Liver (tissue), 9 donors: Measurements from ENCODE around the gene VEZF1. TPM values are rescaled to one million over a fixed set of nuclear protein-coding genes. Genes with fewer than 3 reads are reported as not detected.

Source experiments
- DNase-seq: peaks from one replicate; pipeline ENCODE4 v3.0.0-alpha.2; 2017; ENCODE audit warnings: low spot score
- H3K27ac ChIP-seq, 2 donors: one replicate each; pipeline ENCODE4 v1.7.0; 2013; ENCODE audit warnings: inconsistent platforms in 2 of 2, low read length in 2 of 2, control low read depth in 1 of 2, low read depth in 1 of 2, mild to moderate bottlenecking in 1 of 2
- H3K27me3 ChIP-seq, 4 donors: one replicate each; pipeline versions ENCODE4 v1.6.1 to v1.7.0; 2013; ENCODE audit warnings: low read length in 3 of 4, inconsistent platforms in 1 of 4, mild to moderate bottlenecking in 1 of 4, moderate library complexity in 1 of 4; ENCODE audit not compliant: control insufficient read depth in 4 of 4, insufficient read depth in 4 of 4
- H3K36me3 ChIP-seq, 4 donors: one replicate each; pipeline versions ENCODE4 v1.6.1 to v1.7.0; 2013; ENCODE audit warnings: low read length in 3 of 4, mild to moderate bottlenecking in 3 of 4, low read depth in 1 of 4, moderate library complexity in 1 of 4; ENCODE audit not compliant: control insufficient read depth in 4 of 4, insufficient read depth in 3 of 4
- H3K4me1 ChIP-seq, 4 donors: one replicate each; pipeline versions ENCODE4 v1.6.1 to v1.7.0; 2013; ENCODE audit warnings: low read length in 3 of 4, mild to moderate bottlenecking in 3 of 4, moderate library complexity in 1 of 4; ENCODE audit not compliant: control insufficient read depth in 4 of 4, insufficient read depth in 4 of 4
- H3K4me3 ChIP-seq, 3 donors: one replicate each; pipeline versions ENCODE4 v1.6.1 to v1.7.0; 2013; ENCODE audit warnings: low read length in 3 of 3, control low read depth in 1 of 3, low read depth in 1 of 3, mild to moderate bottlenecking in 1 of 3
- H3K9ac ChIP-seq, 2 donors: one replicate each; pipeline ENCODE4 v1.7.0; 2013; ENCODE audit warnings: low read length in 2 of 2, mild to moderate bottlenecking in 2 of 2, moderate library complexity in 2 of 2, control low read depth in 1 of 2, low read depth in 1 of 2
- H3K9me3 ChIP-seq, 4 donors: one replicate each; pipeline versions ENCODE4 v1.6.1 to v1.7.0; 2013; ENCODE audit warnings: low read length in 3 of 4; ENCODE audit not compliant: control insufficient read depth in 4 of 4
- HNF4A ChIP-seq, 2 donors: conservative IDR thresholded peaks; 2 replicates each; pipeline ENCODE4 v1.6.1; 2016; ENCODE audit warnings: antibody characterized with exemption in 2 of 2, mild to moderate bottlenecking in 2 of 2
- JUND ChIP-seq, 2 donors: IDR thresholded peaks; 2 replicates each; pipeline ENCODE4 v1.6.1; 2016; ENCODE audit warnings: antibody characterized with exemption in 2 of 2
- NR2F2 ChIP-seq: IDR thresholded peaks from 2 replicates; pipeline ENCODE4 v1.6.1; 2016; ENCODE audit warnings: antibody characterized with exemption
- RAD21 ChIP-seq, 2 donors: IDR thresholded peaks; 2 replicates each; pipeline ENCODE4 v1.6.1; 2016; ENCODE audit warnings: antibody characterized with exemption in 2 of 2, mild to moderate bottlenecking in 2 of 2
- RXRA ChIP-seq, 2 donors: IDR thresholded peaks; 2 replicates each; pipeline ENCODE4 v1.6.1; 2017 to 2018; ENCODE audit warnings: antibody characterized with exemption in 2 of 2, mild to moderate bottlenecking in 1 of 2
- SP1 ChIP-seq: IDR thresholded peaks from 2 replicates; pipeline ENCODE4 v1.6.1; 2018; ENCODE audit warnings: antibody characterized with exemption, mild to moderate bottlenecking
- WGBS: extraction: QIAGEN DNeasy Blood & Tissue Kit; methylation state at CpG from one replicate; pipeline ENCODE4 v1.1.7; 2013; 5-methylcytosine and 5-hydroxymethylcytosine counted together
- polyA plus RNA-seq, 2 donors: library from polyadenylated mRNA; stranded (reverse) in 1 of 2; unstranded in 1 of 2; fragments of 200-250 nt in 1 of 2; fragments of >200 nt in 1 of 2; fragmentation: Nextera tagmentation in 1 of 2; extraction: Ambion mirVana in 1 of 2; gene quantifications; one replicate each; pipeline versions ENCODE4 v1.2.1 to v1.2.3, GENCODE V29; 2013 to 2015
- total RNA-seq, 2 donors: library from RNA; depleted of rRNA; stranded (reverse); fragments of >200 nt; gene quantifications; one replicate each; pipeline ENCODE4 v1.2.3, GENCODE V29; 2014
- TF ChIP-seq, protein P1 (sequence below): IDR thresholded peaks from 2 replicates; pipeline ENCODE4 v1.6.1; 2016; ENCODE audit warnings: antibody characterized with exemption, mild to moderate bottlenecking
- TF ChIP-seq, protein P2 (sequence below): fragments of 150-350 bp; IDR thresholded peaks from 2 replicates; pipeline ENCODE4 v1.5.1; 2017; ENCODE audit warnings: improper control_type of control experiment, low read depth, low read length; ENCODE audit not compliant: missing input control
- TF ChIP-seq, protein P3 (sequence below): IDR thresholded peaks from 2 replicates; pipeline ENCODE4 v1.6.1; 2016; ENCODE audit warnings: antibody characterized with exemption
- donor health status: healthy.
- donor health status: healthy.
- donor health status: healthy.
- donor health status: healthy.
- donor health status: healthy.

Gene VEZF1
- total and polyA plus RNA-seq, 4 donors, result 7.9 to 26.2 (median 11.4) TPM

DNA sequence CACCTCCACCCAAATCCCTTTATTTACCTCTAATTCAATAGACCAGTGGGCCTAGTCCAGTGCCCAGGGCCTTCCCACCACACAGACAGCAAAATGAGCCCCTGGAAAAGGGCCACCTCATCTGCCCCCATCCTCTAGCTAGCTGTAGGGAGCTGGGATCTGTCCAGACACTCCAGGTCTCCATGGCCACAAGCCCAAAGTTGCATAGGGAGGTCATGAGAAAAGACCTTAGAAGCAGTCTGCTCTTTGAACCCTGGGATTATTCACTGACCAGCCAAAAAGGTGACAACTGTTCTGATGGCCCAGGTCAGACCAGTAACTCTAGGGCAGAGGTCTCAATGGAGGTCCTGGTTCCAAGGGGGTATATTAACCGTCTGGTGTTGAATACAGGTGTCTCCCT, 34.8 kb downstream of the VEZF1 start (continued):
- TF ChIP-seq, protein P1, sequence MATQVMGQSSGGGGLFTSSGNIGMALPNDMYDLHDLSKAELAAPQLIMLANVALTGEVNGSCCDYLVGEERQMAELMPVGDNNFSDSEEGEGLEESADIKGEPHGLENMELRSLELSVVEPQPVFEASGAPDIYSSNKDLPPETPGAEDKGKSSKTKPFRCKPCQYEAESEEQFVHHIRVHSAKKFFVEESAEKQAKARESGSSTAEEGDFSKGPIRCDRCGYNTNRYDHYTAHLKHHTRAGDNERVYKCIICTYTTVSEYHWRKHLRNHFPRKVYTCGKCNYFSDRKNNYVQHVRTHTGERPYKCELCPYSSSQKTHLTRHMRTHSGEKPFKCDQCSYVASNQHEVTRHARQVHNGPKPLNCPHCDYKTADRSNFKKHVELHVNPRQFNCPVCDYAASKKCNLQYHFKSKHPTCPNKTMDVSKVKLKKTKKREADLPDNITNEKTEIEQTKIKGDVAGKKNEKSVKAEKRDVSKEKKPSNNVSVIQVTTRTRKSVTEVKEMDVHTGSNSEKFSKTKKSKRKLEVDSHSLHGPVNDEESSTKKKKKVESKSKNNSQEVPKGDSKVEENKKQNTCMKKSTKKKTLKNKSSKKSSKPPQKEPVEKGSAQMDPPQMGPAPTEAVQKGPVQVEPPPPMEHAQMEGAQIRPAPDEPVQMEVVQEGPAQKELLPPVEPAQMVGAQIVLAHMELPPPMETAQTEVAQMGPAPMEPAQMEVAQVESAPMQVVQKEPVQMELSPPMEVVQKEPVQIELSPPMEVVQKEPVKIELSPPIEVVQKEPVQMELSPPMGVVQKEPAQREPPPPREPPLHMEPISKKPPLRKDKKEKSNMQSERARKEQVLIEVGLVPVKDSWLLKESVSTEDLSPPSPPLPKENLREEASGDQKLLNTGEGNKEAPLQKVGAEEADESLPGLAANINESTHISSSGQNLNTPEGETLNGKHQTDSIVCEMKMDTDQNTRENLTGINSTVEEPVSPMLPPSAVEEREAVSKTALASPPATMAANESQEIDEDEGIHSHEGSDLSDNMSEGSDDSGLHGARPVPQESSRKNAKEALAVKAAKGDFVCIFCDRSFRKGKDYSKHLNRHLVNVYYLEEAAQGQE, result peak; percentile 36
- TF ChIP-seq JUND (IDR thresholded peaks at IDR 0.05) (peak in 1 of 2 donors; percentile 27), RAD21 (IDR thresholded peaks at IDR 0.05) (no peak)

DNA sequence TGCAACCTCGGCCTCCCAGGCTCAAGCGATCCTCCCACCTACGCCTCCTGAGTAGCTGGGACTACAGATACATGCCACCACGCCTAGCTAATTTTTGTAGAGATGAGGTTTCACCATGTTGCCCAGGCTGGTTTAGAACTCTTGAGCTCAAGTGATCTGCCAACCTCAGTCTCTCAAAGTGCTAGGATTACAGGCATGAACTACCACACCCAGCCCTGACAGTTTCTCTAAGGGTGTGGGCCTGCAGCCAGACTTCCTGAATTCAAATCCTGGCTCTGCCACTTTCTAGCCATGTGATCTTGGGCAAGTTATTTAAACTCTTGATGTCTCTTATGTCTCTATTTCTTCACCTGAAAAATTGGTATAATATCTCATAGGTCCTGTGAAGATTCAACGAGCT, 38.4 kb downstream of the VEZF1 start:
- Histone ChIP-seq H3K4me3 (no peak overlapping the region), H3K27me3 (no peaks in the 10 kb centered on the region), H3K36me3 (no peaks in the 10 kb centered on the region), H3K27ac (no peak overlapping the region), H3K9me3 (no peaks in the 10 kb centered on the region), H3K4me1 (peaks cover 8 to 29% (median 23%) of the 10 kb centered on the region in 4 donors), H3K9ac (no peak overlapping the region)
- DNase-seq, result no peak
- 93% methylated on average over 5 of the region's 5 CpGs for WGBS
- TF ChIP-seq, protein P1, result no peak
- no peak for TF ChIP-seq HNF4A (conservative IDR thresholded peaks at IDR 0.05)

DNA sequence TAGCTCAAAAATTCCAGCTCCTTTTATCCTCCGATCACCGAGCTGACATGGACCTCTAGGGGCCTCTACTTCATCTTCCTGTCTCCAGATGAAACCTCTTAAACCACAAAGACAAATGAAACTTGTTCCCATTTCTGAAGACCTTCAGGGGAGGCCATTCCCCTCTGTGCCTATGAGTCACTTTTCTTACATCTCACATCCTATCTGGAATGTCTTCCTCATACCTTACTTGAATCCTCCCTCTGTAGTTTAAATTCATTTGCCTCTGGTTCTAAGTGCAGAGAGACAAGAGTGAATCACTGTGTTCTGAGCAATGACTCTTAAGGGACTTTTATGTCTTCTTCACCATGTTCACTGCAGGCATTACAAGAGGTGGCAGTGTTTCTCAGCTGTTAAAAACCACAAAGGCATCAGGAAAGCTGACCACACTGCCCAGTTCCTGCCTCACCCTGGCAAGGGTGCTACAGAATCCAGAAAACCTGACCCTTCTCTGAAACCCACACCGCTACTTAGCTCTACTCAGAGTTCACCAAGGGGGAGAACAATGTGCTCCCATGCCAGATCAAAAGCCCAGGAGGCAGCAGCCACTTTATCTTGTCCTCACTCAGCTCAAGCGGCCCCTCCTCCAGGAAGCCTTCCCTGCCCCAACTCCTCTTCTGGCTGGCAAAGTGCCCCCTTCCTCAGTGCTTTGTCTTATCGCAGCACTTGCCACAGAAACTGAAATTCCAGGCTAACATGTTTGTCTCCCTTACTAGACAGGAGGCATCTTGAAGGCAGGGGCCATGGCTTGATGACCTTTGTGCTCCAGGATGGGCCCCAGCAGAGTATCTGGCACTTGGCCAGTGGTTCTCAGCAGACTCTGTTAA, 39.3 kb downstream of the VEZF1 start:
- no peak for DNase-seq
- H3K36me3 ChIP-seq, result no peaks in the 10 kb centered on the region
- H3K9me3 ChIP-seq, result no peaks in the 10 kb centered on the region
- 81% methylated on average over 5 of the region's 5 CpGs for WGBS
- H3K27me3 ChIP-seq, result no peaks in the 10 kb centered on the region
- peaks cover 4 to 26% (median 18%) of the 10 kb centered on the region in 4 donors for H3K4me1 ChIP-seq
- no peak overlapping the region for H3K9ac ChIP-seq
- H3K27ac ChIP-seq, result peak overlapping the region in 1 of 2 donors; percentile 3
- no peak overlapping the region for H3K4me3 ChIP-seq
- peak in 1 of 2 donors; percentile 38 for TF ChIP-seq JUND (IDR thresholded peaks at IDR 0.05)
- TF ChIP-seq, protein P2, sequence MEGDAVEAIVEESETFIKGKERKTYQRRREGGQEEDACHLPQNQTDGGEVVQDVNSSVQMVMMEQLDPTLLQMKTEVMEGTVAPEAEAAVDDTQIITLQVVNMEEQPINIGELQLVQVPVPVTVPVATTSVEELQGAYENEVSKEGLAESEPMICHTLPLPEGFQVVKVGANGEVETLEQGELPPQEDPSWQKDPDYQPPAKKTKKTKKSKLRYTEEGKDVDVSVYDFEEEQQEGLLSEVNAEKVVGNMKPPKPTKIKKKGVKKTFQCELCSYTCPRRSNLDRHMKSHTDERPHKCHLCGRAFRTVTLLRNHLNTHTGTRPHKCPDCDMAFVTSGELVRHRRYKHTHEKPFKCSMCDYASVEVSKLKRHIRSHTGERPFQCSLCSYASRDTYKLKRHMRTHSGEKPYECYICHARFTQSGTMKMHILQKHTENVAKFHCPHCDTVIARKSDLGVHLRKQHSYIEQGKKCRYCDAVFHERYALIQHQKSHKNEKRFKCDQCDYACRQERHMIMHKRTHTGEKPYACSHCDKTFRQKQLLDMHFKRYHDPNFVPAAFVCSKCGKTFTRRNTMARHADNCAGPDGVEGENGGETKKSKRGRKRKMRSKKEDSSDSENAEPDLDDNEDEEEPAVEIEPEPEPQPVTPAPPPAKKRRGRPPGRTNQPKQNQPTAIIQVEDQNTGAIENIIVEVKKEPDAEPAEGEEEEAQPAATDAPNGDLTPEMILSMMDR, result no peak
- no peak for TF ChIP-seq NR2F2
- no peak for TF ChIP-seq HNF4A (conservative IDR thresholded peaks at IDR 0.05)
- no peak for TF ChIP-seq SP1
- no peak for TF ChIP-seq RXRA (IDR thresholded peaks at IDR 0.05)
- TF ChIP-seq, protein P3, sequence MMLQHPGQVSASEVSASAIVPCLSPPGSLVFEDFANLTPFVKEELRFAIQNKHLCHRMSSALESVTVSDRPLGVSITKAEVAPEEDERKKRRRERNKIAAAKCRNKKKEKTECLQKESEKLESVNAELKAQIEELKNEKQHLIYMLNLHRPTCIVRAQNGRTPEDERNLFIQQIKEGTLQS, result no peak
